CD14-positive monocyte (primary cell): Measurements from ENCODE around the gene RECK. TPM values are rescaled to one million over a fixed set of nuclear protein-coding genes. Genes with fewer than 3 reads are reported as not detected.
A peak's percentile ranks its signal among the peaks of the same experiment; 100 is the strongest.

Experiments used
- DNase-seq, 3 donors: peaks; one replicate each; pipeline ENCODE4 v3.0.0-alpha.2; 2011 to 2022
- H2AFZ ChIP-seq: 2 replicates; pipeline ENCODE4 v1.6.0; 2012; ENCODE audit warnings: mild to moderate bottlenecking, low read depth, low read length, inconsistent platforms; ENCODE audit not compliant: insufficient read depth, poor library complexity, severe bottlenecking
- H3K27ac ChIP-seq, 2 donors: 1 replicate in 1 of 2; 2 replicates in 1 of 2; pipeline ENCODE4 v1.5.1; 2012 to 2013; ENCODE audit warnings: low read length in 2 of 2, control low read depth in 1 of 2, inconsistent platforms in 1 of 2, low read depth in 1 of 2, mild to moderate bottlenecking in 1 of 2
- H3K27me3 ChIP-seq, 2 donors: one replicate each; pipeline versions ENCODE4 v1.6.0 to v1.6.1; 2011 to 2013; ENCODE audit warnings: low read length in 2 of 2; ENCODE audit not compliant: control insufficient read depth in 2 of 2, insufficient read depth in 2 of 2
- H3K36me3 ChIP-seq, 2 donors: replicated peaks in 1 of 2; 1 replicate in 1 of 2; 2 replicates in 1 of 2; pipeline versions ENCODE4 v1.5.1 to v1.6.1; 2012 to 2013; ENCODE audit warnings: low read length in 2 of 2, control low read depth in 1 of 2, inconsistent platforms in 1 of 2, mild to moderate bottlenecking in 1 of 2; ENCODE audit not compliant: insufficient read depth in 2 of 2, control insufficient read depth in 1 of 2
- H3K4me1 ChIP-seq, 2 donors: 1 replicate in 1 of 2; 2 replicates in 1 of 2; pipeline versions ENCODE4 v1.5.1 to v1.6.1; 2012 to 2013; ENCODE audit warnings: low read length in 2 of 2, control low read depth in 1 of 2, inconsistent platforms in 1 of 2, mild to moderate bottlenecking in 1 of 2, moderate library complexity in 1 of 2; ENCODE audit not compliant: insufficient read depth in 2 of 2, control insufficient read depth in 1 of 2
- H3K4me2 ChIP-seq: replicated peaks from 2 replicates; pipeline ENCODE3; 2012; ENCODE audit warnings: low read length, moderate library complexity, mild to moderate bottlenecking; ENCODE audit not compliant: poor library complexity, severe bottlenecking; ENCODE audit errors: extremely low read depth
- H3K4me3 ChIP-seq, 3 experiments: fragments of 200-600 bp in 1 of 3; sonication (generic) in 1 of 3; replicated peaks in 1 of 3; 1 replicate in 2 of 3; 2 replicates in 1 of 3; pipeline ENCODE4 v1.5.1; 2011 to 2013; ENCODE audit warnings: low read length in 3 of 3, mild to moderate bottlenecking in 3 of 3, control low read depth in 2 of 3, low read depth in 2 of 3, inconsistent platforms in 1 of 3, moderate library complexity in 1 of 3
- H3K79me2 ChIP-seq: 2 replicates; pipeline ENCODE4 v1.6.0; 2012; ENCODE audit warnings: mild to moderate bottlenecking, control low read depth, inconsistent platforms, low read length, moderate library complexity; ENCODE audit not compliant: insufficient read depth
- H3K9ac ChIP-seq: 2 replicates; pipeline ENCODE4 v1.6.0; 2017; ENCODE audit warnings: low read length, mild to moderate bottlenecking; ENCODE audit not compliant: insufficient read depth, poor library complexity, severe bottlenecking
- H3K9me3 ChIP-seq, 2 donors: replicated peaks in 1 of 2; 1 replicate in 1 of 2; 2 replicates in 1 of 2; pipeline versions ENCODE4 v1.5.1 to v1.6.1; 2012 to 2013; ENCODE audit warnings: low read length in 2 of 2, control low read depth in 1 of 2; ENCODE audit not compliant: control insufficient read depth in 1 of 2, insufficient read depth in 1 of 2
- H4K20me1 ChIP-seq: 2 replicates; pipeline ENCODE4 v1.6.0; 2012; ENCODE audit warnings: mild to moderate bottlenecking, low read length, control low read depth, moderate library complexity; ENCODE audit not compliant: insufficient read depth
- H3K27ac Mint-ChIP-seq, 7 donors: one replicate each; pipeline ENCODE4 v1.8.0; 2020; ENCODE audit warnings: mild to moderate bottlenecking in 7 of 7, mixed read lengths in 7 of 7, moderate library complexity in 6 of 7, inconsistent platforms in 2 of 7
- H3K27me3 Mint-ChIP-seq, 3 donors: one replicate each; pipeline ENCODE4 v1.8.0; 2021 to 2022; ENCODE audit warnings: low read depth in 3 of 3, mild to moderate bottlenecking in 3 of 3, mixed read lengths in 3 of 3, moderate library complexity in 3 of 3, inconsistent platforms in 1 of 3
- H3K36me3 Mint-ChIP-seq, 2 donors: one replicate each; pipeline ENCODE4 v1.8.0; 2020; ENCODE audit warnings: mixed read lengths in 2 of 2, inconsistent platforms in 1 of 2, mild to moderate bottlenecking in 1 of 2
- H3K4me1 Mint-ChIP-seq: one replicate; pipeline ENCODE4 v1.8.0; 2020; ENCODE audit warnings: mild to moderate bottlenecking, mixed read lengths
- H3K4me3 Mint-ChIP-seq, 2 donors: one replicate each; pipeline ENCODE4 v1.8.0; 2020; ENCODE audit warnings: mild to moderate bottlenecking in 2 of 2, mixed read lengths in 2 of 2, moderate library complexity in 1 of 2
- H3K9me3 Mint-ChIP-seq, 7 donors: one replicate each; pipeline ENCODE4 v1.8.0; 2020 to 2022; ENCODE audit warnings: mixed read lengths in 7 of 7, mild to moderate bottlenecking in 6 of 7, moderate library complexity in 6 of 7, inconsistent platforms in 2 of 7
- CTCF ChIP-seq: fragments of 200-600 bp; IDR thresholded peaks from one replicate; pipeline ENCODE4 v1.8.0; 2022; ENCODE audit warnings: antibody characterized with exemption, mild to moderate bottlenecking
- WGBS: methylation state at CpG from one replicate; pipeline ENCODE4 v1.1.5; 2013; ENCODE audit warnings: missing lambda C conversion rate; ENCODE audit not compliant: insufficient coverage; 5-methylcytosine and 5-hydroxymethylcytosine counted together
- intact Hi-C, 2 donors: fragments of 100-400 bp; cut with micrococcal nuclease; formaldehyde crosslinking; loops; one replicate each; pipeline versions ENCODE4 v1.15.0 to v1.15.1; 2023
- polyA plus RNA-seq, 3 donors: library from polyadenylated mRNA; depleted of rRNA in 1 of 3; unstranded in 2 of 3; stranded (reverse) in 1 of 3; fragments of 300-500 nt in 2 of 3; fragments of >200 nt in 1 of 3; fragmentation: Illumina TruSeq in 2 of 3; gene quantifications; 1 replicate in 2 of 3; 2 replicates in 1 of 3; pipeline ENCODE4 v1.2.3, GENCODE V29; 2012 to 2021

Gene RECK
- polyA plus RNA-seq, 3 donors, result 5.0 to 5.2 (median 5.1) TPM

- Histone ChIP-seq H2AFZ (no peak overlapping the region), H3K9me3 (no peaks in the 10 kb centered on the region), H3K36me3 (no peaks in the 10 kb centered on the region), H3K27ac (no peak overlapping the region), H3K9ac (no peak overlapping the region), H4K20me1 (no peaks in the 10 kb centered on the region), H3K4me2 (no peak overlapping the region), H3K27me3 (no peaks in the 10 kb centered on the region), H3K79me2 (no peaks in the 10 kb centered on the region), H3K4me1 (peaks cover 11 to 13% of the 10 kb centered on the region in 2 donors), H3K4me3 (no peak overlapping the region)
- Mint-ChIP-seq H3K4me3 (no peak overlapping the region), H3K27me3 (peaks cover 0 to 2% (median 0%) of the 10 kb centered on the region in 3 donors), H3K4me1 (peaks cover 15% of the 10 kb centered on the region), H3K36me3 (no peaks in the 10 kb centered on the region), H3K27ac (no peak overlapping the region), H3K9me3 (no peaks in the 10 kb centered on the region)
- DNase-seq, result no peak
- intact Hi-C loops, result loop anchor here in 1 of 2 donors (10.0 kb wide), 1 partner anchor 71 kb away; the partner anchor contains the start of gene OR2S2
- WGBS, result no CpG with 5 or more reads among the region's 2 CpGs
- no peak for TF ChIP-seq CTCF
These were observed 11.0 kb upstream of the RECK start for GRCh38 chr9:36025746-36026145.

GRCh38 chr9:36029202-36029601, 7.5 kb upstream of the RECK start:
- Histone ChIP-seq H3K9ac (no peak overlapping the region), H4K20me1 (no peaks in the 10 kb centered on the region), H3K36me3 (no peaks in the 10 kb centered on the region), H3K27ac (peak overlapping the region in 1 of 2 donors; percentile 30), H3K4me3 (no peak overlapping the region), H3K4me2 (no peak overlapping the region), H3K9me3 (no peaks in the 10 kb centered on the region), H3K4me1 (peaks cover 11 to 13% of the 10 kb centered on the region in 2 donors), H2AFZ (no peak overlapping the region), H3K79me2 (no peaks in the 10 kb centered on the region), H3K27me3 (no peaks in the 10 kb centered on the region)
- H3K27me3 Mint-ChIP-seq, result peaks cover 0 to 3% (median 1%) of the 10 kb centered on the region in 3 donors
- intact Hi-C loops, result loop anchor here in 1 of 2 donors (10.0 kb wide), 1 partner anchor 74 kb away; the partner anchor contains the start of gene OR2S2
- H3K36me3 Mint-ChIP-seq, result no peaks in the 10 kb centered on the region
- H3K4me3 Mint-ChIP-seq, result no peak overlapping the region
- H3K27ac Mint-ChIP-seq, result peak overlapping the region in 4 of 7 donors; percentile 41 to 83 (median 74)
- H3K9me3 Mint-ChIP-seq, result no peaks in the 10 kb centered on the region
- peaks cover 15% of the 10 kb centered on the region for H3K4me1 Mint-ChIP-seq
- TF ChIP-seq CTCF, result no peak
- no CpG with 5 or more reads among the region's 1 CpG for WGBS
- DNase-seq, result no peak
